ENCODE data around the gene IPO11. TPM values are rescaled to one million over a fixed set of nuclear protein-coding genes. Genes with fewer than 3 reads are reported as not detected.

Gene IPO11
- total RNA-seq, 1 experiment from 2014 or later, result 66.5 TPM

GRCh38 chr5:62584391-62584790 is 171.8 kb downstream of the IPO11 start:
- intact Hi-C loops (cut with micrococcal nuclease; ENCODE audit: unreplicated experiment), result no loop called here
- Histone ChIP-seq H3K4me3 (ENCODE audit: low read depth, low read length, poor library complexity, severe bottlenecking) (no peak overlapping the region), H3K9me3 (ENCODE audit: low read depth, low read length, poor library complexity, severe bottlenecking) (no peaks in the 10 kb centered on the region), H3K27ac (ENCODE audit: low read depth, low read length, poor library complexity, severe bottlenecking) (no peak overlapping the region), H3K4me1 (ENCODE audit: insufficient read depth, low read length, poor library complexity, severe bottlenecking) (peaks cover 18% of the 10 kb centered on the region), H3K36me3 (ENCODE audit: insufficient read depth, low read length, poor library complexity, severe bottlenecking) (peaks cover 3% of the 10 kb centered on the region), H3K27me3 (replicated peaks; ENCODE audit: insufficient read depth, low read depth, low read length, poor library complexity) (no peaks in the 10 kb centered on the region)
- BruUV-seq (replicated peaks), result no TSS peak
- DNase-seq (ENCODE audit: low spot score), result no peak
- TF ChIP-seq CTCF (conservative IDR thresholded peaks at IDR 0.05; ENCODE audit: low read depth, low read length), result no peak
- TF ChIP-seq EZH2 (IDR thresholded peaks at IDR 0.05; ENCODE audit: borderline replicate concordance, low read depth, low read length, poor library complexity, severe bottlenecking), result no peak
- CTCF ChIA-PET, result interaction anchor here (0.6 kb wide), 1 partner anchor 393 kb away, joined by 9 read pairs; no protein-coding TSS in a partner anchor
- POLR2A ChIA-PET (ENCODE audit: low non-redundant PET), result interaction anchor here (0.7 kb wide), 1 partner anchor 172 kb away, joined by 6 read pairs; the partner anchor contains the start of gene IPO11

- no peak for DNase-seq (ENCODE audit: low spot score)
- intact Hi-C loops (cut with micrococcal nuclease; ENCODE audit: unreplicated experiment), result no loop called here
- no peak for TF ChIP-seq CTCF (conservative IDR thresholded peaks at IDR 0.05; ENCODE audit: low read depth, low read length)
- TF ChIP-seq EZH2 (IDR thresholded peaks at IDR 0.05; ENCODE audit: borderline replicate concordance, low read depth, low read length, poor library complexity, severe bottlenecking), result no peak
- POLR2A ChIA-PET (ENCODE audit: low non-redundant PET), result no interaction called here
- Histone ChIP-seq H3K9me3 (ENCODE audit: low read depth, low read length, poor library complexity, severe bottlenecking) (no peaks in the 10 kb centered on the region), H3K4me1 (ENCODE audit: insufficient read depth, low read length, poor library complexity, severe bottlenecking) (peaks cover 18% of the 10 kb centered on the region), H3K36me3 (ENCODE audit: insufficient read depth, low read length, poor library complexity, severe bottlenecking) (peaks cover 3% of the 10 kb centered on the region), H3K27ac (ENCODE audit: low read depth, low read length, poor library complexity, severe bottlenecking) (no peak overlapping the region), H3K27me3 (replicated peaks; ENCODE audit: insufficient read depth, low read depth, low read length, poor library complexity) (no peaks in the 10 kb centered on the region), H3K4me3 (ENCODE audit: low read depth, low read length, poor library complexity, severe bottlenecking) (no peak overlapping the region)
- BruUV-seq (replicated peaks), result no TSS peak
- CTCF ChIA-PET, result no interaction called here
These were observed 172.7 kb downstream of the IPO11 start for GRCh38 chr5:62585306-62585705.

- no TSS peak for BruUV-seq (replicated peaks)
These were observed 173.2 kb downstream of the IPO11 start for GRCh38 chr5:62585751-62586150.

More at GRCh38 chr5:62585751-62586150, 173.2 kb downstream of the IPO11 start:
- intact Hi-C loops (cut with micrococcal nuclease; ENCODE audit: unreplicated experiment), result no loop called here
- TF ChIP-seq CTCF (conservative IDR thresholded peaks at IDR 0.05; ENCODE audit: low read depth, low read length), result no peak
- TF ChIP-seq EZH2 (IDR thresholded peaks at IDR 0.05; ENCODE audit: borderline replicate concordance, low read depth, low read length, poor library complexity, severe bottlenecking), result no peak
- H3K4me1 ChIP-seq (ENCODE audit: insufficient read depth, low read length, poor library complexity, severe bottlenecking), result peaks cover 23% of the 10 kb centered on the region
- H3K36me3 ChIP-seq (ENCODE audit: insufficient read depth, low read length, poor library complexity, severe bottlenecking), result peaks cover 3% of the 10 kb centered on the region
- no peak for DNase-seq (ENCODE audit: low spot score)
- H3K27me3 ChIP-seq (replicated peaks; ENCODE audit: insufficient read depth, low read depth, low read length, poor library complexity), result no peaks in the 10 kb centered on the region
- POLR2A ChIA-PET (ENCODE audit: low non-redundant PET), result no interaction called here
- H3K9me3 ChIP-seq (ENCODE audit: low read depth, low read length, poor library complexity, severe bottlenecking), result no peaks in the 10 kb centered on the region
- H3K4me3 ChIP-seq (ENCODE audit: low read depth, low read length, poor library complexity, severe bottlenecking), result no peak overlapping the region
- H3K27ac ChIP-seq (ENCODE audit: low read depth, low read length, poor library complexity, severe bottlenecking), result no peak overlapping the region
- CTCF ChIA-PET, result no interaction called here

Data from A673 (cell line).